Erythroblast (primary cell): ENCODE data around the gene GCG.

ENCODE experiments used
- GATA1 ChIP-seq: IDR thresholded peaks from 2 replicates; pipeline ENCODE4 v1.6.1; 2011; ENCODE audit warnings: low read depth, mild to moderate bottlenecking, control low read depth, low read length, moderate library complexity
- POLR2A ChIP-seq: IDR thresholded peaks from 2 replicates; pipeline ENCODE4 v1.6.1; 2011; ENCODE audit warnings: mild to moderate bottlenecking, low read length

DNA sequence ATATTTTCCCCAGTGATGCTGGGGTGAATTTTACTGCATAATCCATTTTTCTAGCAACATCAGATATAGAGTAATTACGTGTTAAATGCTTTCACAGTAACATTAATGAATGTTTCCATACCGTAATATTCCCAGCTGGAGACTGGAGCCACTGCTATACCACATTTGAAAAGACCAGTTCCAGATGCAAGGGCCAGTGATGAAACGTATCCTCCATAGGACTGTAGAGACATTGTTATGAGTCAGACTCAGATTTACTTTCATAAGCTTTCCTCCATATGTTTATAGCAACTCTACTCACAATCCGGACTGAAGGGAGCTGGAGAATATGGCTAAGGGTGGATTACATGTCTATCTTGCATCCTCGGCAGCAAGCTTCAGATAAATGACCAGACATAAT is 22.7 kb upstream of the GCG start:
- TF ChIP-seq POLR2A (no peak), GATA1 (no peak)
